IPS DF 4.7 (cell line): ENCODE data around the gene RAB11FIP2.

Experiments
- DNase-seq: peaks from one replicate; pipeline ENCODE4 v3.0.0-alpha.2; 2013; ENCODE audit warnings: low spot score; ENCODE audit errors: extremely low read depth

RAB11FIP2 gene

DNA sequence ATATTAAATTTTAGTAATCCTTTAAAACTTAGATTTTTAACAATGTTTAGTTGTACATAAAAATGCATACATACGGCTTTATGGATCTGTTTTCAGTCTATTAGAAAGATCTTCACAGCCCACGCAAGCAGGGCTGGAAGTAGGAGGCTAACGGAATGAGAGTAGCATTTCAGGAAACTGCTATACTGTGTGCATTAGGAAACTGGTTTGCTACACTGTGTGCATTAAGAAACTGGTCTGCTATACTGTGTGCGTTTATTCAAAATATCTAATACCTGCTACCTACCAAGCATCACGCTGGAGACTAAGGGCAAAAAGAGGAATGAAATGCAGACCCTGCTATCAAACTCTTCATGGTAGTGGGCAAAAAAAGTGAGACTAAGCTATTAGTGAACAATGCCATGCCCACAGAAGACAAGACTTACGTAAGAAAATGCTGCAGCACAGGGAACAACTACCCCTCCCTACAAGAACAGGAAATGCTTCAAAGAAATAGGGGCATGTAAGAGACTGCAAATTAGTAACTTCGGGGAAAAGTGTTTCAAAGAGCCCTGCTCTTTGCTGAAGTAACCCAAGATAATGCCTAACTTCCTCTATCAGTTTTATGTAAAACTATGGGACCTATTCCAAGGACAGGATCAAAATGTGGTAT lies 11.3 kb downstream of the RAB11FIP2 start:
- no peak for DNase-seq

DNA sequence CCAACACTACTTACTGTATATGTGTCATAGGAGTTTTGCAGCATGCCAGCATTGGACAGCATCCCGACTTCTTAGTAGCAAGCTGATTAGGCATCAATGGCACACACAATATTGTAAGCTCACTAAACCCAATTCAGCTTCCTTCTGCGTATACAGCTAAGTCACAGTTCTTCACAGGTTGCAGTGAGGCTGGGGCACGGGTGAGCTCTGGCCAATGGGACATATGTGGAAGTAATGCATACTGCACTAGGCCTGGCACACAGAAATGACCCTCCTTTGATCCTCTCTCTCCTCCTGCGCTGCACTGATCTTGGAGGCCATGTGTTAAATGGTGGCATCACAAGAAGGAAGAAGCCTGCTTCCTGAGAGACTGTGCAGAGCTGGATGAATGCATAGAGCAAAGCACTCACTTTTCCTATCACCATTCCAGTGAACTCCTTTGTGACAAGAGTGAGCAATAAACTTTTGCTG lies 11.9 kb downstream of the RAB11FIP2 start:
- no peak for DNase-seq

DNA sequence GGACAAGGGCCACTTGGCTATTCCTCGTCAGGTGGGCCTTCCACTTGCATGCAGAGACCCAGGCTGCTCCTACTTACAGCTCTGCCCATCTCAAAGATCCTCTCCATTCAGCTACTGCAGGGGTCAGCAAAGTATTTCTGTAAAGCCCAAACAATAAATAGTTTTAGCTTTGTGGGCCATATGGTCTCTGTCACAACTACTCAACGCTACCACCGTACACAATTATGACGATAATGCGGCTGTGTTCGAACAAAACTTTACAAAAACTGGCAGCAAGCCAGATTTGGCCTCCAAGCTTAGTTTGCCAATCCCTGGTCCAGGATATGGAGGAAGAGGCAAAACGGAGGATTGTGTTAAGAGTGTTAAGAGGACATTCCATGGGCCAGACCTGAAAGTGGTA lies 12.8 kb downstream of the RAB11FIP2 start:
- DNase-seq: no peak

GRCh38 chr10:118032564-118032963 lies 14.2 kb downstream of the RAB11FIP2 start:
- DNase-seq: no peak

DNA sequence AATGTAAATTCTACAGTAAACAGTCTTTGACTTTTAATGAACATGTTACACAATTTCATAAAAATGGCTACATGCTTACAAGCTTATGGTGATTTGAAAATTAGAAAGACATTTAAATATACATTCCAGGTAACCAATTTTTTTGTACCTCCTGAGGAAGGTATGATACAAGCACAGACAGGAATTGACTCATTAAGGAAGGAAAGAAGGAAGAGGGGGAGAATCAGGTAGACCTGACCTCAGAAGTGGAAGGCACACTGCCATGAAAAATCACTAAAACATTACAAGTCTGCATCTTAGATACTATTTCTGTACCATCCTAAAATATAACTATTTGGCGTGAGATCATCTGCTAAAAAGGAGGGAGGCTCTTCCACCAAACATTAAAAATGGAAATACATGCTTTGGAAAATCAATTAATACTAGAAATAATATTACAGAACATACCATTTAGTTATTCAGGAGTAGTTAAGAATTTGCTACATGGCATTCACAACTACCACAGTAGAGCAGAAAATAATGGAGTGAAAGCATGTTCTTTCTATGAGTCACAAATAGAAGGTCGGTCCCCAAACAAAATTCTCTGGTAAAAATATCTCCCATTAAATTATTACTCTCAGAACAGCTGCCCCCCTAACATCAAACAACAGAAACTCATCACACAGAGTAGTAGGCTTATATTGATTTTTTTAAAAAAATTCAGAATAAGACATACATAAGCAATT lies 15.2 kb downstream of the RAB11FIP2 start:
- DNase-seq: no peak

DNA sequence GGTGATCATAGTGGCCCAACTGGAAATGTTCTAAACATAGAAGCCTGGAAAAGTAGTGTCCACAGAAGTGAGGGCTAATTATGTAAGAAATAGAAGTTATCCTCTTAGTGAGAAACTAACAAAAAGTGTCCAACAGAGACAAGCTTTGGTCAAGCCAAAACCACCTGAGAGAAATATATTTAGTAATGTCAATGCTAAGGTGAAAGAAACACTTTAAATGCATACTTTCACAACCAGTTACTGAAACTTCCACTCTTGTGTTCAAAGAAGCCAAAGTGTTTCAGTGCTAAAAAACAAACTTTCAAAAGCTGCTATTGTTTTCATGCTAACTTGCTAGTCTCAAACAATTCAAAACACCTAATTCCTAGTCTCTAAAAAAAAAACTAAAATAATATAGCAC lies 18.1 kb downstream of the RAB11FIP2 start:
- DNase-seq: no peak

- no peak for DNase-seq
Measured at GRCh38 chr10:118027397-118027796, 19.3 kb downstream of the RAB11FIP2 start.

GRCh38 chr10:118026936-118027335 lies 19.8 kb downstream of the RAB11FIP2 start:
- no peak for DNase-seq

DNA sequence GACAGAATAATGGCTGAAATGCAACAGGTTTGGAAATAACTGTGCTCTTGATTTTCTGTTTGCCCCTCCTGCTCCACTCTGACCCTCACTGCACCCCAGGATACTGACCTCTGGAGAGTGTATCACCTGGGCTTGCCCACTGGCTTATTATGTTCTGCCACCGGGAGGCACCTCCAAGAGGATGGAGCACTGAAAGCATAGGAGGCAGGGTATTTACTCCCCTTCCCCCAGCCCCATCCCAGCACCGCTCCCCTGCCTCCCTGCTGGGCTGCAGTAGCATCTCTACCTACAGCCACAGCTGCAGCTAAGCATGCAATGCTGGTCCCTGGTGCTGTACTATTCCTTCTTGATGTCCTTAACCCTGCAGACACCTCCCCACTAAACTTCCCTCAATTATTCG lies 26.4 kb downstream of the RAB11FIP2 start:
- no peak for DNase-seq

DNA sequence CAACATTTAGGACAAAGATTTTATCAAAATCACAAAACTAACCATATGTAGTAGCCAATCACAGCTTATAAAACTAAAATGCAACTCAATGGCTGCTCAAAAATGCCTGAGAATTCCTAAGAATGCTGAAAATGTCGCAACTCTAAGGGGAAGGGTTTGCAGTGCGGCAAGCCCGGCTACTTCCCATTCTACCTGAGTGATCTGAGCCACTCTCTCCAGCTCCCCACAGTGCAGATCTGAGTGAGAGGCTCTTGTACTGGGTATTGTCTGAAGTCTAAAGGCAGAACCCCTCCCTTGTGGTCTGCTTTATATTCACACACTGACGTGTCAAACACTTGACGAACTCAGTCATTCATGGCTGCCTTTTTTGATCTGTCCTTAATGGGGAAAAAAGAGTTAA lies 28.9 kb downstream of the RAB11FIP2 start:
- no peak for DNase-seq

GRCh38 chr10:118017071-118017740 lies 29.5 kb downstream of the RAB11FIP2 start:
- no peak for DNase-seq

DNA sequence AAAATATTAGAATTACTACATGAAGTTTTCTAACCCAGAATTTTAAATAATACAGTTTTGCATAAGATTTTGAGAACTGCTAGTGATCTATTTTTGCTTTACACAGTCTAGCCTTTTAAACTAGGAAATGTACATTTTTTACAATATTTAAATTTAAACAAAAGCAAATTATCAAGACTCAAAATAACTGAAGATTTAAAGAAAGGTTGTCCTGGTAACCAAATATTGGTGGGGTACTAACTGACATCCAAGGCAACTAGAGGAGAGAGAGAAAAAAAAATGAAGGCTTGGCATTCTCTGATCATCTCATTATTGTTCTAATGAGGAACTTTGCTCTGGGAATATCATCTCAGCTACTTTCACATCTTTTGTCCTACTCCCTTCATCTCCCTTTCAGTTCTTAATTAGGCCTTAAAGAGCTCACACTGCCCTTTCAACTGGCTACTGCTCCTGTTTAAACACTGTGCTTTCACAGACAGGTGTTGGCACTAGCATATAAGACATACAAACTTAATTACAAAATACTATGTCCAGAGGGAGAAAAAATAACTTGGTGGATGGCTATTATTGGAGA lies 33.7 kb downstream of the RAB11FIP2 start:
- DNase-seq: no peak

GRCh38 chr10:118007773-118008172 lies 39.0 kb downstream of the RAB11FIP2 start:
- no peak for DNase-seq

- no peak for DNase-seq
Measured at GRCh38 chr10:118003126-118003525, 43.6 kb downstream of the RAB11FIP2 start.

GRCh38 chr10:118002581-118002980 lies 44.2 kb downstream of the RAB11FIP2 start:
- no peak for DNase-seq

DNA sequence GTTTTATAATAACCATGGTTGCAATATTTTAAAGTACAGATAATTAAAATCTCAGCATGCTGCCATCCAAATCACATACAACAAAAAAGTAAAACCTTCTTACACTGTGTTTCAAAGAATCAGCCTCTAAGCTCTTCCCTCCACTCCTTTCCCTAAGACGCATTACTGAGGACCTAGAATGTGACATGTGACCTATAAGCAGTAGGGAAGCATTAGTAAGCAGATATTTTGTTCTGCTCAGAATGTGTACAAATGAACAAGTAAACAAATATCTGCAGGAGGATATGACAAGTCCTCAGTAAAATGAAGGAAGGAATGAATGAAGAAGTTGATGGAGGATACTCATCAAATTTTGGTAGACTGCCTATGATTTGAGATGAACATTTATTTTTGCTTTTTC lies 49.1 kb downstream of the RAB11FIP2 start:
- no peak for DNase-seq

DNA sequence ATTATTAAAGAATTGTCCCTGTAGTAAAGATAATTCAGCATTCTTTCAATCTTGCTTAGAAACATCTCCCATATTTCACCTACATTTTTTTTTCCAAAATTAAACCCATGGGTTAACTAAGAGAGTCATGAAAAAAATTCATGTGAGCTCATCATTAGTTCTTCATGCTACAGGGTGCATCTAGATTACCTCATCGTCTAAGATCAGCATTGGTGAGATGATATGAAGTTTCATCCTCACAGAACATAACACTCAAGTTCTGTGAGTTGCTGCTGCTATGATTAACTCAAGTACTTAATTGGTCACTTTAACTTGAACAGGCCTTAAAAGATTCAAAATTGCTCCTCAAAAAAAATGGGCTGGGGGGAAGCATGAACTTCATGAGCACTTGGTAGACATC lies 50.0 kb downstream of the RAB11FIP2 start:
- no peak for DNase-seq

DNA sequence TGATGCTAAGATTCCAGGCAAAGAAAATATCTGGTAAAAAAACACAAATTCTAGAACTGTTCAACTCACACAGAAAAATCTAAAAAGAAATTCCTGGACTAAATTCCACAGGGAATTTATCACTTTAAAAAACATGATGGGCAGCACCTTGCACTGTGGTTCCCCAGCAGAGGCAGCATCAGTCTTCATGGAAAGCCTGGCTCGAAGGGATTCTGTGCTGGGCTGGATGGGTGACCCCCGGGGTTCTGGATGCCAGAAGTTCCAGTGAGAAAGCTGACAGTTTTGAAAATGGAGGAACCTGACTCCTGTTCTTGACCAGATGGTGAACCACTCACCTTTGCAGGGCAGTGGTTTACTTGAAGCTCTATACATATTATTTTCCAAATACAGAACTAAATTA lies 52.0 kb downstream of the RAB11FIP2 start:
- DNase-seq: no peak

GRCh38 chr10:117993166-117993565 lies 53.6 kb downstream of the RAB11FIP2 start:
- no peak for DNase-seq

GRCh38 chr10:117991701-117992100 lies 55.0 kb downstream of the RAB11FIP2 start:
- DNase-seq: no peak

DNA sequence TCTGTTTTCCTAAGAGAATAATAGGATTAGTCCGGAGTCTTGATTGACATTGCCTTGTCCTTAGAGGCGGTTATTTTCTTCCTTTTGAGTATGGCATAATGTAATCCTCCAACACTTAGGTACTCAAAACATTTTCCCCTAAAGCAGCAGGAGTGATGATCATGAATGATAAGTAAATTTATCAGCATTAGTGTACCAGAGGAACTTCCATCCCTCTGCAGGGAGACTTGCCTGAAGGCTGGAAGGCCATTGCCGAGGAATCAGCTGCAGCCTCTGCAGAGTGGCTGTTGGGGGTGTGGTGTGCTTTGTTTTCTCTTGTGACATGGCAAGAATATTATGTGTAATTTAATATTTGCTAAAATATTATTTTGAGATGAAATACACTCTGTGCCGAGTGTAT lies 56.8 kb downstream of the RAB11FIP2 start:
- no peak for DNase-seq

DNA sequence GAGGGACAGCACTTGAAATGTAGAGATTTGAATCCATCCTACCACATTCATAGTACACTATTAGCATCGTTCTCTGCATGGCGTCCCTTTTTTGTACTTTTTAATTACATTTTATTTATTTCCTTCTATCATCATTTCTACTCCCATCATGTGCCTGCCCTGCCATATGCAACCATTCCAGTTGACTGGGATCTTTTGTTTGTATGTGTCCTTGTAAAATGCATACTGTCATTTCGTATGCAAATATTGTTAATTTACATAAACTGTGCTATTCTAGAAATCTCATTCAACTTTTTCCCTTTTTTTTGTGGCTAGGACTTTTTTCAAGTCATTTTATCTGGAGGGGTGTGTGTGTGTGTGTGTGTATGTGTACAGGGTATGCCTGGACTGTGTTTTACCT lies 57.9 kb downstream of the RAB11FIP2 start:
- DNase-seq: no peak
